Fibroblast of peridontal ligament (primary cell): ENCODE data around the gene COQ3.

Experiments used
- DNase-seq: peaks from one replicate; pipeline ENCODE4 v3.0.0-alpha.2; 2010; ENCODE audit errors: extremely low read depth

The COQ3 gene

DNA sequence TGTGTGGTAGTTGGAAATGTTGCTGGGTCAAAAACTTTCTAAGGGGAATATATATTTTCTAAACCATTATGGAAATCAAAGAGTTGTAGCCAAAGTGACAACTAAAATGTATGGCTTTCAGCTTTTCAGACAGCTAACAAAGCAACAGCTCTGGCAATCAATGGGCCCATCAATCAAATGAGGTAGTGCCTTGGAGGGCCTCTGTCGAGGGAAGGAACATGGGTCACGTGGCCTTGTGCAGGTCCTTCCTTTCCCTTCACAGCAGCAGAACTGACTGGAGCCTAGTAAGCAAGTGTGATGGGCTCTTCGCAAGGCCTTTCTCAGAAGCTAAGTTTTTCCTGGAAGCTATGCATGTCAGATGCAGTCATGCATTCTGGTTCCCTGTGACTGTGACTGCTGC lies 62.5 kb downstream of the COQ3 start:
- no peak for DNase-seq

DNA sequence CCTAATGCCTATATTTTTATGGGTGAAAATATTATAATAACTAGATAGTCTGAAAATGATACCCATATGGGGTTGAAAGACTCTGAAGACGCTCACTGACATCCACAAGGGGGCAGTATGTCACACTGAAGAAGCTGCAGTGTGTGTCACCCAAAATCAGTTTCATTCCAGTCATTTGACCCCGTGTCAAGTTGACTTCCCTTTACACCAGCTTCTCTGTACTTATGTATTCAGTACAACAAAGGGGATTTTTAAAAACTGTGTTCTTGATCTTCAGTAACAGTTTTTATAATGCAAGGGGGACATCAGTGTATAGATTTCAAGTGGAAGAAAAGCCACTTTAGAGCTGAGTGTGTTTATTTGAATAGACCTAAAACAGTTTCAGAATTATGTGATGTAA lies 63.8 kb downstream of the COQ3 start:
- peak; percentile 82 for DNase-seq

DNA sequence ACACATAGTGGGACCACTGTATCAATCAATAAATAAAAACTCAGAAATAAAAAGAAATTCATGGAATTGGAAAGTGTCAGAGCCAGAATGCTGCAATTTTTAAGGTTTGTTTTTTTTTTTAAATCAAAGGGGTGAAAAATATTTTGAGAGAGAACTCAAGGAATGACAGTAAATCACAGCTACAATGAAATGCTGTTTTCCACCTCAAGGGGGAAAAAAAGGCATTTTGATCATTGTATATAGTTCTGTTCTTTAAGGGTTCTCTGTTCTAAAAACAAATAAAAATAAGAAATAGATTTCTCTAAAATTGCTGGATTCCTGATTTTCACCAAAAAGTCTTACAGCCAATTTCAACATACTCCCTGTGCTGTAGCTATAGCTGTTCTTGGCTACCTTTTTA lies 69.0 kb downstream of the COQ3 start:
- no peak for DNase-seq
